ENCODE data around the gene BCL3.
"Not testable (repeated sequence)": the region's sequence is repeated elsewhere in the genome, so short reads cannot be mapped to it uniquely, and the experiment has no call there.

Gene BCL3

GRCh38 chr19:44704982-44705381, 43.5 kb upstream of the BCL3 start:
- H3K27ac ChIP-seq, result no peak overlapping the region
- H3K36me3 ChIP-seq, result no peaks in the 10 kb centered on the region
- DNase-seq, result no peak
- H3K9me3 ChIP-seq (ENCODE audit: severe bottlenecking), result no peaks in the 10 kb centered on the region
- H3K27me3 ChIP-seq (ENCODE audit: insufficient read depth, low read depth, severe bottlenecking), result no peaks in the 10 kb centered on the region
- no peak overlapping the region for H3K4me3 ChIP-seq (ENCODE audit: low read depth, low read length)
- no peak for TF ChIP-seq CTCF (IDR thresholded peaks at IDR 0.05; ENCODE audit: low read depth, low read length)

DNA sequence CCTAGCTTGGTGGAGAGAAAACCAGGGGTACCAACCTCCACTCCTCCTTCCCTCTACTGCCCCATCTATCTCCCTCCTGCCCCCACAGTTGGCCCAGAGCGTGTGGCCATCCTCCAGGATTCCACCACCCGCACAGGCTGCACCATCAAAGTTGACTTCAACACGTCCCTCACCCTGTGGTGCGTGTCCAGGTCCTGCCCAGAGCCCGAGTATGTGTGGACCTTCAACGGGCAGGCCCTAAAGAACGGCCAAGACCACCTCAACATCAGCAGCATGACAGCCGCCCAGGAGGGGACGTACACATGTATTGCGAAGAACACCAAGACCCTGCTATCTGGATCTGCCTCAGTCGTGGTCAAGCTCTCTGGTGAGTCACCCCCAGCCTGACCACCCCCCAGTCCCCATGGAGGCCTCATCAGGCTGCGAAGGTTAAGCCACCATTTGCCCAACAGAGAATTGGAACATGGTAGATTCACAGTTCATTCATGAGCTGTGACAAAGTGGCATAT, 43.0 kb upstream of the BCL3 start:
- DNase-seq, result no peak
- Histone ChIP-seq H3K4me3 (ENCODE audit: low read depth, low read length) (no peak overlapping the region), H3K36me3 (no peaks in the 10 kb centered on the region), H3K27me3 (ENCODE audit: insufficient read depth, low read depth, severe bottlenecking) (no peaks in the 10 kb centered on the region), H3K9me3 (ENCODE audit: severe bottlenecking) (no peaks in the 10 kb centered on the region), H3K27ac (no peak overlapping the region)
- no peak for TF ChIP-seq CTCF (IDR thresholded peaks at IDR 0.05; ENCODE audit: low read depth, low read length)

DNA sequence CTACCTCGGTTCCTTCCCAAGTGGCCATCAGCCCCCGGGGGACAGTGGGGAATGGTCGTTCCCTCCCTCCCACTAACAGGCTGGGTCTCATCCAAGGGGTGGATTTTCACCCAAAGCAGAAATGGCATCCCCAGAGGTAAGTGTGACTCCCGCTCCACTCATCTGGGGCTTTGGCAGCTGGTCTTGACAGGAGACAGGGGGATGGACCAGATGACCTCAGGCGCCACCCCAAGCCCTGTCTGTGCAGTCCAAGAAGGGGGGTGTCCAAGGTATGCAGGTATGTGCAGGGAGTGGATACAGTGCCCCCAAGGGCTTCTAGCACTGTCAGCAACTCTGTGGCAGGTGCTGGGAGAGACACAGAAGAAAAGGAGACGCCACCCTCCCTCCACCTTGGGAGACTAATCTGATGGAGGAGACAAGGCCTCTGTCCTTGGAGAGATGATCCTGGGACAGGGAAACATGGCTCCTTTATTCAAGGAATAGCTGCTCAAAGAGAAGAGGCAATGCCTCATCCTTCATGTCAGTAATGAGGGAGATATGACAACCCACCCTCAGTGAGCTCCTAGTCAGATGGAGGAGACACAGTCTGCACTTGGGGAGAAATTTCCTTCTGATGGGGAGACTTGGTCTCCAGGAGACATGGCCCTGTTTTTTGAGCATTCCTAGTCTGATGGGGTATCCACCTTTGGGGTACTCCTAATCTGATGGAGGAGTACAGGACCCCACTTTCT, 41.8 kb upstream of the BCL3 start:
- DNase-seq, result no peak
- no peak for TF ChIP-seq CTCF (IDR thresholded peaks at IDR 0.05; ENCODE audit: low read depth, low read length)
- no peak overlapping the region for H3K27ac ChIP-seq

GRCh38 chr19:44707794-44708193, 40.7 kb upstream of the BCL3 start:
- Histone ChIP-seq H3K9me3 (ENCODE audit: severe bottlenecking) (no peaks in the 10 kb centered on the region), H3K36me3 (no peaks in the 10 kb centered on the region), H3K27me3 (ENCODE audit: insufficient read depth, low read depth, severe bottlenecking) (no peaks in the 10 kb centered on the region), H3K27ac (no peak overlapping the region), H3K4me3 (ENCODE audit: low read depth, low read length) (no peak overlapping the region)
- no peak for TF ChIP-seq CTCF (IDR thresholded peaks at IDR 0.05; ENCODE audit: low read depth, low read length)
- DNase-seq, result no peak

More for the DNA sequence above, 41.8 kb upstream of the BCL3 start:
- no peaks in the 10 kb centered on the region for H3K36me3 ChIP-seq
- no peak overlapping the region for H3K4me3 ChIP-seq (ENCODE audit: low read depth, low read length)
- no peaks in the 10 kb centered on the region for H3K27me3 ChIP-seq (ENCODE audit: insufficient read depth, low read depth, severe bottlenecking)
- H3K9me3 ChIP-seq (ENCODE audit: severe bottlenecking), result no peaks in the 10 kb centered on the region

- no peak overlapping the region for H3K27ac ChIP-seq
Measured at GRCh38 chr19:44708940-44709339, 39.6 kb upstream of the BCL3 start.

GRCh38 chr19:44709434-44710266, 38.9 kb upstream of the BCL3 start:
- H3K4me3 ChIP-seq (ENCODE audit: low read depth, low read length); H3K36me3 ChIP-seq; DNase-seq: not testable (repeated sequence)

More at GRCh38 chr19:44708940-44709339, 39.6 kb upstream of the BCL3 start:
- Histone ChIP-seq H3K27me3 (ENCODE audit: insufficient read depth, low read depth, severe bottlenecking) (no peaks in the 10 kb centered on the region), H3K9me3 (ENCODE audit: severe bottlenecking) (no peaks in the 10 kb centered on the region), H3K36me3 (no peaks in the 10 kb centered on the region), H3K4me3 (ENCODE audit: low read depth, low read length) (no peak overlapping the region)
- no peak for TF ChIP-seq CTCF (IDR thresholded peaks at IDR 0.05; ENCODE audit: low read depth, low read length)
- DNase-seq, result no peak

More at GRCh38 chr19:44709434-44710266, 38.9 kb upstream of the BCL3 start:
- not testable (repeated sequence) for H3K27me3 ChIP-seq (ENCODE audit: insufficient read depth, low read depth, severe bottlenecking); H3K27ac ChIP-seq; H3K9me3 ChIP-seq (ENCODE audit: severe bottlenecking)
